Measurements from ENCODE around the gene MYO16.

DNA sequence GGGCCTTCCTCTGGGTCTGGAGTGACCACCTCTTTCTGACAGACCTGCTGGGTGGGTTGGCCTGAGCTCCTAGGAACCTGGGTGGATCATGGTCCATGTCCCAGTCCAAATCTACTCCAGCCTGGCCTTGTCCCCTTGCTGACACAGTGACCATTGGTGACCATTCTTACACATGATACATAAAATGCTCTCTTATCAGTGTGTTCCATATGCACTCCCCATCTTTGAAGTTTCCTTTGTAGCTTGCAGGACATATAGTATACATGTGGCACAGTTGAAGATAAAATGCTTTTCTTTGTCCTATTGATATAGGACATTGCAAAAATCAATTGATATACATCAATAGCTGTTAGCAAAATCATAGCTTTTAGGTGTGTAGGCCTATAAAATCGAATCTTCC lies 291.8 kb downstream of the MYO16 start:
- TF ChIP-seq, protein P1, sequence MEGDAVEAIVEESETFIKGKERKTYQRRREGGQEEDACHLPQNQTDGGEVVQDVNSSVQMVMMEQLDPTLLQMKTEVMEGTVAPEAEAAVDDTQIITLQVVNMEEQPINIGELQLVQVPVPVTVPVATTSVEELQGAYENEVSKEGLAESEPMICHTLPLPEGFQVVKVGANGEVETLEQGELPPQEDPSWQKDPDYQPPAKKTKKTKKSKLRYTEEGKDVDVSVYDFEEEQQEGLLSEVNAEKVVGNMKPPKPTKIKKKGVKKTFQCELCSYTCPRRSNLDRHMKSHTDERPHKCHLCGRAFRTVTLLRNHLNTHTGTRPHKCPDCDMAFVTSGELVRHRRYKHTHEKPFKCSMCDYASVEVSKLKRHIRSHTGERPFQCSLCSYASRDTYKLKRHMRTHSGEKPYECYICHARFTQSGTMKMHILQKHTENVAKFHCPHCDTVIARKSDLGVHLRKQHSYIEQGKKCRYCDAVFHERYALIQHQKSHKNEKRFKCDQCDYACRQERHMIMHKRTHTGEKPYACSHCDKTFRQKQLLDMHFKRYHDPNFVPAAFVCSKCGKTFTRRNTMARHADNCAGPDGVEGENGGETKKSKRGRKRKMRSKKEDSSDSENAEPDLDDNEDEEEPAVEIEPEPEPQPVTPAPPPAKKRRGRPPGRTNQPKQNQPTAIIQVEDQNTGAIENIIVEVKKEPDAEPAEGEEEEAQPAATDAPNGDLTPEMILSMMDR (conservative IDR thresholded peaks at IDR 0.05; ENCODE audit: low read length) = no peak
- TF ChIP-seq EZH2phosphoT487 (IDR thresholded peaks at IDR 0.05; ENCODE audit: borderline replicate concordance) = no peak
